Ovary (tissue), 9 donors: ENCODE results near the gene RAB8B. TPM values are rescaled to one million over a fixed set of nuclear protein-coding genes. Genes with fewer than 3 reads are reported as not detected.

ENCODE experiments used
- DNase-seq, 5 donors: peaks; one replicate each; pipeline ENCODE4 v3.0.0-alpha.2; 2019 to 2020
- H3K27ac ChIP-seq, 2 donors: fragments of 200-600 bp; one replicate each; pipeline versions ENCODE4 v1.5.1 to v1.8.0; 2019 to 2022
- H3K27me3 ChIP-seq: fragments of 200-600 bp; one replicate; pipeline ENCODE4 v1.8.0; 2022
- H3K36me3 ChIP-seq: fragments of 200-600 bp; sonication (generic); one replicate; pipeline ENCODE4 v1.5.1; 2019
- H3K4me1 ChIP-seq: one replicate; pipeline ENCODE4 v1.8.1; 2013; ENCODE audit warnings: mild to moderate bottlenecking, moderate library complexity; ENCODE audit not compliant: insufficient read depth
- H3K4me3 ChIP-seq: fragments of 200-600 bp; sonication (generic); one replicate; pipeline ENCODE4 v1.5.1; 2017
- H3K9me3 ChIP-seq, 2 donors: fragments of 200-600 bp in 1 of 2; sonication (generic) in 1 of 2; one replicate each; pipeline versions ENCODE4 v1.5.1 to v1.8.1; 2013 to 2019; ENCODE audit warnings: mild to moderate bottlenecking in 1 of 2, moderate library complexity in 1 of 2
- EP300 ChIP-seq: sonication (generic); formaldehyde crosslinking; IDR thresholded peaks from one replicate; pipeline ENCODE4 v1.6.1; 2017; ENCODE audit warnings: antibody characterized with exemption
- POLR2A ChIP-seq: fragments of 450-650 bp; IDR thresholded peaks from one replicate; pipeline ENCODE4 v1.6.1; 2017; ENCODE audit warnings: antibody characterized with exemption, mild to moderate bottlenecking, moderate library complexity
- WGBS, 3 donors: extraction: QIAGEN DNeasy Blood & Tissue Kit in 1 of 3; methylation state at CpG; one replicate each; pipeline versions ENCODE4 v1.1.5 to v1.1.7; 2013 to 2017; 5-methylcytosine and 5-hydroxymethylcytosine counted together
- intact Hi-C, 4 donors: fragments of 100-400 bp; cut with DNase I; formaldehyde crosslinking; loops; one replicate each; pipeline versions ENCODE4 v1.11.0 to v1.15.1; 2022 to 2023
- polyA plus RNA-seq, 2 donors: library from polyadenylated mRNA; stranded (reverse); fragments of 200-250 nt in 1 of 2; fragments of 350-450 nt in 1 of 2; fragmentation: Illumina TruSeq in 1 of 2; extraction: RNeasy Lipid Tissue Mini Kit (QIAGEN cat#74804) in 1 of 2; gene quantifications; one replicate each; pipeline ENCODE4 v1.2.3, GENCODE V29; 2013 to 2014
- total RNA-seq, 7 donors: library from RNA; depleted of rRNA in 2 of 7; stranded (reverse); fragments of >200 nt in 2 of 7; fragmentation: NEBNext Ultra II Directional in 3 of 7; extraction: Animal tissue kit (Norgen Biotek cat#: 25700) in 3 of 7; gene quantifications; one replicate each; pipeline versions ENCODE4 v1.1.0 to v1.2.4, GENCODE V29; 2016 to 2023
- TF ChIP-seq, protein P1 (sequence below), 3 donors: fragments of 450-650 bp in 2 of 3; fragments of 200-600 bp in 1 of 3; IDR thresholded peaks; one replicate each; pipeline versions ENCODE4 v1.5.1 to v1.8.0; 2016 to 2022; ENCODE audit warnings: antibody characterized with exemption in 3 of 3, mild to moderate bottlenecking in 1 of 3
- donor health status: DM: no; HTN: no; CAD: no; lungs with moderate emphysema.
- donor health status: DM: no; HTN: no; CAD: no.
- donor health status: Bipolar disorder and iron deficiency.
- donor health status: DM: yes; HTN: yes; CAD: no.
- donor health status: DM: no; HTN: no; CAD: no.
- donor health status: DM: yes; HTN: yes; CAD: no.

RAB8B gene
- total and polyA plus RNA-seq, 9 donors = 18.5 to 58.0 (median 44.8) TPM

DNA sequence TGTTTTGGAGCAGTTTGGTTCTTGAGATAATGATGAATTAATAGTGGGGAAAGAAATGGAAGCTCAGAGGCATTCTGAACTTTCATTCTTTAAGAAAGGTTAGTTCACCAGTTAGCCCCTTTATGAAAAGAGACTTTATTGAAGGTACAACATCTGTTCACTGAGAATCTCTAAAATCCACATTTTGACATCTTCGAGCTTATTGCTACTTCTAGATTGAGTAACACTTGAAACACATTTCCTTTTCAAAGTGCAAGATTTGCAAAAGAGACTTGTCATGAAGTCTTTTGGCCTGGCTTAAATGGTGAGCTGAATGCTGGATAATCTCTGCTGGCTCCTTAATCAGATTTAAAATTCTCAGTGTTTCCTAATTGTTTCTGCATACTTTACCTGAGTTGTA is 42.3 kb downstream of the RAB8B start:
- no peaks in the 10 kb centered on the region for H3K27me3 ChIP-seq
- no peak overlapping the region for H3K27ac ChIP-seq
- no peak for TF ChIP-seq EP300
- no peak for TF ChIP-seq POLR2A
- TF ChIP-seq, protein P1, sequence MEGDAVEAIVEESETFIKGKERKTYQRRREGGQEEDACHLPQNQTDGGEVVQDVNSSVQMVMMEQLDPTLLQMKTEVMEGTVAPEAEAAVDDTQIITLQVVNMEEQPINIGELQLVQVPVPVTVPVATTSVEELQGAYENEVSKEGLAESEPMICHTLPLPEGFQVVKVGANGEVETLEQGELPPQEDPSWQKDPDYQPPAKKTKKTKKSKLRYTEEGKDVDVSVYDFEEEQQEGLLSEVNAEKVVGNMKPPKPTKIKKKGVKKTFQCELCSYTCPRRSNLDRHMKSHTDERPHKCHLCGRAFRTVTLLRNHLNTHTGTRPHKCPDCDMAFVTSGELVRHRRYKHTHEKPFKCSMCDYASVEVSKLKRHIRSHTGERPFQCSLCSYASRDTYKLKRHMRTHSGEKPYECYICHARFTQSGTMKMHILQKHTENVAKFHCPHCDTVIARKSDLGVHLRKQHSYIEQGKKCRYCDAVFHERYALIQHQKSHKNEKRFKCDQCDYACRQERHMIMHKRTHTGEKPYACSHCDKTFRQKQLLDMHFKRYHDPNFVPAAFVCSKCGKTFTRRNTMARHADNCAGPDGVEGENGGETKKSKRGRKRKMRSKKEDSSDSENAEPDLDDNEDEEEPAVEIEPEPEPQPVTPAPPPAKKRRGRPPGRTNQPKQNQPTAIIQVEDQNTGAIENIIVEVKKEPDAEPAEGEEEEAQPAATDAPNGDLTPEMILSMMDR (IDR thresholded peaks at IDR 0.05) = no peak
- no peak overlapping the region for H3K4me3 ChIP-seq
- peaks cover 18% of the 10 kb centered on the region for H3K4me1 ChIP-seq
- no peaks in the 10 kb centered on the region for H3K36me3 ChIP-seq
- H3K9me3 ChIP-seq = no peaks in the 10 kb centered on the region
- DNase-seq = no peak
- intact Hi-C loops = no loop called here
- WGBS, 3 donors = 57 to 65% (median 63%) methylated on average over 1 of the region's 1 CpG

DNA sequence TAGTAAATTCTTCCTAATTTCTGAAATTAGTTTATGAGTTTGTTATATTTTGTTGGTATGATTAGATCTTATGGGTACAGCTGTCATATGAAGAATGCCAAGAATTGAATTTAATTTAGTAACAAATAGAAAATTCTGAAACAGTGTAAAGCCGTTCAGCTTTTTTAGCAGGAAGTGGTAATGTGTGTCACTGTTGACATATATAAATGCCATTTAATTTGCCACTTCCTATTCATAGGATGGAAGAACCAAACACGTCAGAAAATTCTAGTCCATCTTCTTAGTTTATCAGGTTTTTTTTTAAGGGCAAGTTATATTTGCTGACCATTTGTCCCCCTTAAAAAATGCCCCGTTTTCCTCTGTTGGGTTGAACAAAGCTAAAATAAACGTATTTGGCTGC is 43.0 kb downstream of the RAB8B start:
- no peaks in the 10 kb centered on the region for H3K9me3 ChIP-seq
- intact Hi-C loops = no loop called here
- H3K27ac ChIP-seq = no peak overlapping the region
- TF ChIP-seq, protein P1 (IDR thresholded peaks at IDR 0.05) = no peak
- TF ChIP-seq EP300 (no peak), POLR2A (no peak)
- H3K27me3 ChIP-seq = no peaks in the 10 kb centered on the region
- no peak for DNase-seq
- peaks cover 14% of the 10 kb centered on the region for H3K4me1 ChIP-seq
- H3K36me3 ChIP-seq = no peaks in the 10 kb centered on the region
- H3K4me3 ChIP-seq = no peak overlapping the region
- WGBS, 3 donors = 33 to 62% (median 49%) methylated on average over 4 of the region's 4 CpGs

DNA sequence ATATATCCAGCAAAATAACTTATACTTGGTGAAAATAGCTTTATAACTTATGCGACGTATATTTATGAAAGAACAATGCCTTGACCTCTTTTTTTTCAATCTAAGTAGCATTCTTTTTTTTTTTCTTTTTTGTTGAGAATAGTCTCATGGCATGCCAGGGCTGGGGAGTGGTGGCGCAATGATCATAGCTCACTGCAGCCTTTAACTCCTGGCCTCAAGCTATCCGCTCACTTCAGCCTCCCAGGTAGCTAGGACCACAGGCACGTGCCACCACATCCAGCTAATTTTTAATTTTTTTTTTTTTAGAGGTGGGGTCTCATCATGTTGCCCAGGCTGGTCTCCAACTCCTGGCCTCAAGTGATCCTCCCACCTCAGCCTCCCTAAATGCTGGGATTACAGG is 43.5 kb downstream of the RAB8B start:
- Histone ChIP-seq H3K4me1 (peaks cover 12% of the 10 kb centered on the region), H3K27me3 (no peaks in the 10 kb centered on the region), H3K9me3 (no peaks in the 10 kb centered on the region), H3K4me3 (no peak overlapping the region), H3K36me3 (no peaks in the 10 kb centered on the region), H3K27ac (no peak overlapping the region)
- intact Hi-C loops = no loop called here
- TF ChIP-seq EP300 (no peak), POLR2A (no peak)
- TF ChIP-seq, protein P1 (IDR thresholded peaks at IDR 0.05) = no peak
- WGBS, 3 donors = 71 to 90% (median 85%) methylated on average over 5 of the region's 5 CpGs
- no peak for DNase-seq

DNA sequence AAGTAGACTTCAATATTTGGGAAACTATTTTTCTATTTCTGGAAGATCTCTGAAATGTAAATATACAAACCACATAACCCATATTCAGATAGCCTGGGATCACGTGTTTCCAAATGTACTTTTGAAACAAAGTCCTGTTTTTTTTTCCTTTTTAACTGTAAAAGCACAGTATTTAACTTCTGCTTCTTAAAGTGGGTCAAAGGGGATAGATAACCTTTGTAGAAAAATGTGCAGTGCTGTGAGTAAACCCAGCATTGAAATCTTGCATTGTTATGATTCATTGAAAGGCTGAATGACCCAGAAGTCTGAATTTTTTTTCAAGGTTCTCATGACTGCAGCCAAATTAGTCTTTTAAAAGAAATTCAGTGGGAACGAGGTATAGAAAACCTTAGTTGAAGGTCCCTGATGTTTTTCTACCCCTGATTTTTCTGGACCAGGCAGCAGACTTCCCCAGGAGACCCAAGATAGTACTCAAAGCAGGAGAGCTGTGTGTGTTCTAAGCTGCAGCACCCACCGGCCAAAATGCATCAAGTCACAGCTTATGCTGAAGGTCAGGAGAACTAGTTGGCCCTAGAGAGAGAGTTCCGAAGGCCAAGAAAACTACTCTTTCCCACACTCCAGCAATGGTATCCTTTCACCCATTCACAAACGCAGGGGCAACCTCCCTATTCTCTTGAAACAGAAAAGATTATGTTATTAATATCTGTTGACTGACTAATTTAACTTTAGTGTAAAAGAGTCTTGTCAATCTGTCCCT is 44.4 kb downstream of the RAB8B start:
- no peak overlapping the region for H3K4me3 ChIP-seq
- DNase-seq = no peak
- WGBS, 3 donors = 5 to 14% (median 10%) methylated on average over 5 of the region's 5 CpGs
- H3K36me3 ChIP-seq = no peaks in the 10 kb centered on the region
- intact Hi-C loops = no loop called here
- H3K27me3 ChIP-seq = no peaks in the 10 kb centered on the region
- peak overlapping the region; percentile 11 to 48 for H3K27ac ChIP-seq
- TF ChIP-seq, protein P1 (IDR thresholded peaks at IDR 0.05) = no peak
- TF ChIP-seq EP300 (no peak), POLR2A (no peak)
- H3K4me1 ChIP-seq = peaks cover 14% of the 10 kb centered on the region
- no peaks in the 10 kb centered on the region for H3K9me3 ChIP-seq
